ENCODE data around the gene SIGLEC9.
A peak's percentile ranks its signal among the peaks of the same experiment; 100 is the strongest.
"Not testable (repeated sequence)": the region's sequence is repeated elsewhere in the genome, so short reads cannot be mapped to it uniquely, and the experiment has no call there.

SIGLEC9 gene

GRCh38 chr19:51142119-51142518 lies 17.4 kb downstream of the SIGLEC9 start, which contains the start of gene SIGLEC7:
Gene SIGLEC7, plus strand, starts transcription at chr19:51142301. Its CDS starts 69 bp downstream, at chr19:51142370.
- Mint-ChIP-seq H3K27ac (peak within 1 kb of the TSS; percentile 82), H3K36me3 (no peaks in the 10 kb centered on the region), H3K9me3 (no peaks in the 10 kb centered on the region), H3K4me1 (peaks cover 35% of the 10 kb centered on the region), H3K4me3 (peak within 1 kb of the TSS; percentile 45)
- DNase-seq (ENCODE audit: low spot score in 2 of 2) (no peak), ATAC-seq (peak; percentile 24)

DNA sequence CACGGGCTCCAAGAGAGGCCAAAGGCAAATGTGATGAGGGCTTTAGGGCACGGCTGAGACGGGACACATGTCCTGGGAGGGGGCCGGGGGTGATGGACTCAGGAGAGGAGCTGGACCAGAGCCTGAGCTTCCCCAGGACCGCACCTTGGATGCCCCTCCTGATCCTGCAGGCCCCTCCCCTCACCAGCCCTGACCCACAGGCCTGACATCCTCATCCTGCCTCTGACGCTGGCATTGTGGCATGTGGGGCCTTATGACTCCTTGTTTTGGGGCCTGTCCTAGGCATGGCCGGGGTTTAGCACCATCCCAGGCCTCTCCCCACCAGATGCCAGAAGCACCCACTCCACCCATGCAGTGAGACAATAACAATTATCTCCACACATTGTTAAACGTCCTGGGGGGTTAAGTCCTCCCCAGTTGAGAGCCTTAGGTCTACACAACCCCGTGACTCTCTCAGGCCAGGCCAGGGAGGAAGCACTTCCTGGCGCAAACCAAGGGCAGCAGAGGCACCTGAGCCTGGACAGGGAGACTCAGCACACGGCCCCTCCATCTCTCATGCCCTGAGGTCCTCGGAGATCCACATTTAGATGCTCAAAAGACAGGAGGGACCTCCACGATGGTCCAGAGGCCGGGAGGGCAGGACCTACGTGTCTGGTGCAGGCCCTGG lies 18.2 kb downstream of the SIGLEC9 start:
- peak overlapping the region; percentile 45 for H3K4me3 Mint-ChIP-seq
- H3K4me1 Mint-ChIP-seq, result peaks cover 33% of the 10 kb centered on the region

DNA sequence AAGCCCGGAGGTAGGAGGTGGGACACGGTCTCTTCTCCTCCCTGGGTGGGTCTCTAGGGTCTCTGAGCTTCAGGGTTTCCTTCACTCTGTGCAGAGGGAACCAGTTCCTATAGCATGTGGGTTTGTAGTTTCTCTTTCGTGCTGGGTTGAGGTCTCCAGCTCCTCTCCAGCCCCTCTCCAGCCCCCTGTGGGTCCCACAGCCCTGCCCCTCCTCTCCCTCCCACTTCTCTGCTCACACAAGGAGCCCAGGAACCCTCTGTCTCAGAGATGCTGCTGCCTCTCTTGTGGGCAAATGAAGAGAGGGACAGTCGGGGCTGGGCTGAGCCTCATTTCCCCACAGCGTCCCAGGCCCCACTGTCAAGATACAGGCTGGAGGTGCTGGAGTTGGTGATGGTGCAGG lies 18.8 kb downstream of the SIGLEC9 start:
- DNase-seq (ENCODE audit: low spot score in 2 of 2), result no peak
- ATAC-seq, result no peak
- no peaks in the 10 kb centered on the region for H3K36me3 Mint-ChIP-seq
- H3K27ac Mint-ChIP-seq, result peak overlapping the region; percentile 65
- no peaks in the 10 kb centered on the region for H3K9me3 Mint-ChIP-seq
- H3K4me3 Mint-ChIP-seq, result peak overlapping the region; percentile 45
- H3K4me1 Mint-ChIP-seq, result peaks cover 31% of the 10 kb centered on the region

More for the DNA sequence above, 18.2 kb downstream of the SIGLEC9 start:
- H3K36me3 Mint-ChIP-seq; DNase-seq (ENCODE audit: low spot score in 2 of 2); H3K9me3 Mint-ChIP-seq: not testable (repeated sequence)
- ATAC-seq, result peak; percentile 45
- peak overlapping the region; percentile 82 for H3K27ac Mint-ChIP-seq

DNA sequence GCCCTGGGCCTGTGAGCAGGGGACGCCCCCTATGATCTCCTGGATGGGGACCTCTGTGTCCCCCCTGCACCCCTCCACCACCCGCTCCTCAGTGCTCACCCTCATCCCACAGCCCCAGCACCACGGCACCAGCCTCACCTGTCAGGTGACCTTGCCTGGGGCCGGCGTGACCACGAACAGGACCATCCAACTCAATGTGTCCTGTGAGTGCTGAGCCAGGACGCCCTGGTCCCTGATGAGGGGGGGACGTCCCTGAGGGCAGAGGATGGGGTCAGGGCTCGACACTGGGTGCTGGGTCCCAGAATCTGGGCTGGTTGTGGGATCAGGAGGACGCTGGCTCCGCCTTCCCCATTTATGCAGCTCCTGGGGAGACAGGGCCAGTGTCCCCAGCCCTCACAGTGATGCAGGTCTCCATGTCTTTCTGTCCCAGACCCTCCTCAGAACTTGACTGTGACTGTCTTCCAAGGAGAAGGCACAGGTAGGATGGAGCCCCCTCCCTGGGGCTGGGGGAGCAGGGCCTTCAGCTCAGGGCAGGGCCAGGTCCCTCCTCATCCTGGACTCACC lies 19.9 kb downstream of the SIGLEC9 start:
- peaks cover 21% of the 10 kb centered on the region for H3K4me1 Mint-ChIP-seq
- H3K27ac Mint-ChIP-seq, result peak overlapping the region; percentile 84
- no peak overlapping the region for H3K4me3 Mint-ChIP-seq
- H3K36me3 Mint-ChIP-seq, result no peaks in the 10 kb centered on the region
- no peaks in the 10 kb centered on the region for H3K9me3 Mint-ChIP-seq
- DNase-seq (ENCODE audit: low spot score in 2 of 2) (no peak), ATAC-seq (no peak)

- DNase-seq (ENCODE audit: low spot score in 2 of 2) (no peak), ATAC-seq (no peak)
- peaks cover 25% of the 10 kb centered on the region for H3K4me1 Mint-ChIP-seq
- H3K36me3 Mint-ChIP-seq, result no peaks in the 10 kb centered on the region
- H3K4me3 Mint-ChIP-seq, result no peak overlapping the region
- H3K27ac Mint-ChIP-seq, result no peak overlapping the region
- no peaks in the 10 kb centered on the region for H3K9me3 Mint-ChIP-seq
These were observed 21.3 kb downstream of the SIGLEC9 start for GRCh38 chr19:51145916-51146493.

DNA sequence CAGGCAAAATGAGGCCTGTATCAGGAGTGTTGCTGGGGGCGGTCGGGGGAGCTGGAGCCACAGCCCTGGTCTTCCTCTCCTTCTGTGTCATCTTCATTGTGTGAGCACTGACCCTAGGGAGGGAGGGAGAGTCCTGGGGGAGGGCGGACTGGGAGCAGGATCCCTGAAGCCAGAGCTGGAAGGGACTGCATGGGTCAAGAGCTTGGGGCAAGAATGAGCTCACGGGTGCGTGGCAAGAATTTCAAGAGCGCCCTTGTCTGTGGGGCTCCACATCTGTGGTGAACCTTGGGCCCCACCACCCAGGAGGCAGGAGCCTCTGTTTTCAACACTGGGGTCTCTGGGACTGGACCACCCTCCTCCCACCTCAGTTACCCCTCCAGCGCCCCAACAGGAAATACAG lies 22.0 kb downstream of the SIGLEC9 start:
- Mint-ChIP-seq H3K36me3 (no peaks in the 10 kb centered on the region), H3K9me3 (no peaks in the 10 kb centered on the region), H3K4me1 (peaks cover 26% of the 10 kb centered on the region), H3K27ac (peak overlapping the region; percentile 6), H3K4me3 (no peak overlapping the region)
- no peak for ATAC-seq
- no peak for DNase-seq (ENCODE audit: low spot score in 2 of 2)

GRCh38 chr19:51147663-51148062 lies 23.0 kb downstream of the SIGLEC9 start:
- ATAC-seq (no peak), DNase-seq (ENCODE audit: low spot score in 2 of 2) (no peak)
- Mint-ChIP-seq H3K4me1 (peaks cover 21% of the 10 kb centered on the region), H3K36me3 (no peaks in the 10 kb centered on the region), H3K9me3 (no peaks in the 10 kb centered on the region), H3K27ac (peak overlapping the region; percentile 6), H3K4me3 (no peak overlapping the region)

DNA sequence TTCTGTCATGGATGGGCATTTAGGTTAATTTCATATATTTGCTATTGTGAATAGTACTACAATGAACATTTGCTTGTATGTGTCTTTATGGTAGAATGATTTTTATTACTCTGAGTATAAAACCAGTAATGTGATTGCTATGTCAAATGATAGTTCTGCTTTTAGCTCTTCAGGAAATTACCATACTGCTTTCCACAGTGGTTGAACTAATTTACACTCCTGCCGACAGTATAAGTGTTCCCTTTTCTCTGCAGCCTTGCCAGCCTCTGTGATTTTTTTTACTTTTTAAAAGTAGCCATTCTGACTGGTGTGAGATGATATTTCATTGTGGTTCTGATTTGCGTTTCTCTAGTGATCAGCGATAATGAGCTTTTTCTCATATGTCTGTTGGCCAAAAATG lies 23.9 kb downstream of the SIGLEC9 start:
- Mint-ChIP-seq H3K9me3 (no peaks in the 10 kb centered on the region), H3K4me3 (no peak overlapping the region), H3K36me3 (no peaks in the 10 kb centered on the region), H3K4me1 (peaks cover 20% of the 10 kb centered on the region), H3K27ac (no peak overlapping the region)
- no peak for ATAC-seq
- no peak for DNase-seq (ENCODE audit: low spot score in 2 of 2)

GRCh38 chr19:51150627-51151026 lies 25.9 kb downstream of the SIGLEC9 start:
- ATAC-seq, result no peak
- no peaks in the 10 kb centered on the region for H3K36me3 Mint-ChIP-seq
- H3K4me3 Mint-ChIP-seq, result no peak overlapping the region
- H3K27ac Mint-ChIP-seq, result no peak overlapping the region
- H3K4me1 Mint-ChIP-seq, result peaks cover 16% of the 10 kb centered on the region
- H3K9me3 Mint-ChIP-seq, result no peaks in the 10 kb centered on the region
- DNase-seq (ENCODE audit: low spot score in 2 of 2), result no peak

DNA sequence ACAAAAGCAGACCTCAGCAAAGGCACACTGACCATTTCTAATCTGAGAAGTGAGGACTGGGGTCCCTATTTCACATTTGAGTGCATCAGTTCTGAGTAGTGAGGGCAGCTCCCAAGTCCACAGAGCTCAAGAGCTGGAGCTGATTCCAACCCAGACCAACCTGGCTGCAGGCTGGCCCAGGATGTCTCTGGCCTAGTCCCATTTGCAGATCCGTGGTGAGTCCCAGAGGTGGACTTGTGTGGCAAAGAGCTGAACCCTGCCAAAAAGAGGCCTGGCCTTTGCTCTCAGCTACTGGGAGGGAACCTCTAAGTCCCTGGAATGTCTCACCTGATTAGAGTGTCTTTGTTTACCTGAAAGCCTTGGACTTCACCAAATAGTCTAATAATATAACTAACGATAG lies 32.0 kb downstream of the SIGLEC9 start:
- no peak overlapping the region for H3K27ac Mint-ChIP-seq
- peaks cover 17% of the 10 kb centered on the region for H3K4me1 Mint-ChIP-seq
- no peaks in the 10 kb centered on the region for H3K9me3 Mint-ChIP-seq

GRCh38 chr19:51157265-51157664 lies 32.6 kb downstream of the SIGLEC9 start:
- ATAC-seq (peak; percentile 25), DNase-seq (ENCODE audit: low spot score in 2 of 2) (no peak)
- Mint-ChIP-seq H3K4me3 (no peak overlapping the region), H3K9me3 (no peaks in the 10 kb centered on the region), H3K27ac (no peak overlapping the region), H3K36me3 (no peaks in the 10 kb centered on the region), H3K4me1 (peaks cover 17% of the 10 kb centered on the region)

More for the DNA sequence above, 32.0 kb downstream of the SIGLEC9 start:
- no peak overlapping the region for H3K4me3 Mint-ChIP-seq
- ATAC-seq, result no peak
- no peaks in the 10 kb centered on the region for H3K36me3 Mint-ChIP-seq
- DNase-seq (ENCODE audit: low spot score in 2 of 2), result no peak

GRCh38 chr19:51158474-51159129 lies 33.9 kb downstream of the SIGLEC9 start:
- no peaks in the 10 kb centered on the region for H3K36me3 Mint-ChIP-seq
- no peaks in the 10 kb centered on the region for H3K9me3 Mint-ChIP-seq
- H3K27ac Mint-ChIP-seq, result peak overlapping the region; percentile 29
- peaks cover 17% of the 10 kb centered on the region for H3K4me1 Mint-ChIP-seq
- ATAC-seq (peak; percentile 72), DNase-seq (ENCODE audit: low spot score in 2 of 2) (peak; percentile 78 to 89)
- no peak overlapping the region for H3K4me3 Mint-ChIP-seq

DNA sequence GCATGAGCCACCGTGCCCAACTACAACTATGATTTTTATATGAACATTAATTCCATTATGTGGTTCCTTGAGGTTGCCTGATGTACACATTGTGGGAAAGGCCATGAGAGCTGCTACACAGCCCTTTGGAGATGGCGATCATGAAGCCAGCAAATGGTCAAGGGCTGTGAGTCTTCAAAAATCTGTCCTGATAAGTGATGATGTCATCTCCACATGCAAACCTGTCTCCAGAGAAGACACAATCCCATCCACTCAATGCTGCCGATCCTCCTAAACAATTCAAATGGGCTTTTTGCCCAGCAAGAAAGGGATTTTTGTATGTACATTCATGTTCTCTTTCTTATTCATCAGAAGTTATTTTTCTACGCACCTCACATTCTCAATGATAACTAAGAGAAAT lies 35.0 kb downstream of the SIGLEC9 start:
- no peak for DNase-seq (ENCODE audit: low spot score in 2 of 2)
- Mint-ChIP-seq H3K27ac (no peak overlapping the region), H3K4me3 (no peak overlapping the region), H3K4me1 (peaks cover 22% of the 10 kb centered on the region), H3K9me3 (no peaks in the 10 kb centered on the region), H3K36me3 (no peaks in the 10 kb centered on the region)
- ATAC-seq, result no peak

DNA sequence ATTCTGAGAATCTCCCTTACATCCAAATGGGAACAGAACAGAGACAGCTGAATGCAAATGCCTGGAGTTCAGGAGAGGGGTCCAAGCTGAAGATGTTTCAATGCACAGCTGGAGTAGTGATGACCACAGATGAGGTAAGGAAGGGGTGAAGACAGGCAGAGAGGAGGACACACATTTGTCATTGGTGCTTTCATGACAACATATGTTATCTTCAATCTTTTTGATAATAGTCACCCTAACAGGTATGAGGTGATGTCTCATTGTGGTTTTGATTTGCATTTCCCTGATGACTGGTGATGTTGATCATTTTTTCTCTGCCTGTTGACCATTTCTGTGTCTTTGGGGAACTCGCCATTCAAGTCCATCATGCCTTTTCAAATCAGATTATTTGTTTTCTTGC lies 36.6 kb downstream of the SIGLEC9 start:
- Mint-ChIP-seq H3K27ac (no peak overlapping the region), H3K9me3 (no peaks in the 10 kb centered on the region), H3K4me1 (peaks cover 22% of the 10 kb centered on the region), H3K36me3 (no peaks in the 10 kb centered on the region), H3K4me3 (no peak overlapping the region)
- DNase-seq (ENCODE audit: low spot score in 2 of 2) (no peak), ATAC-seq (peak; percentile 84)

DNA sequence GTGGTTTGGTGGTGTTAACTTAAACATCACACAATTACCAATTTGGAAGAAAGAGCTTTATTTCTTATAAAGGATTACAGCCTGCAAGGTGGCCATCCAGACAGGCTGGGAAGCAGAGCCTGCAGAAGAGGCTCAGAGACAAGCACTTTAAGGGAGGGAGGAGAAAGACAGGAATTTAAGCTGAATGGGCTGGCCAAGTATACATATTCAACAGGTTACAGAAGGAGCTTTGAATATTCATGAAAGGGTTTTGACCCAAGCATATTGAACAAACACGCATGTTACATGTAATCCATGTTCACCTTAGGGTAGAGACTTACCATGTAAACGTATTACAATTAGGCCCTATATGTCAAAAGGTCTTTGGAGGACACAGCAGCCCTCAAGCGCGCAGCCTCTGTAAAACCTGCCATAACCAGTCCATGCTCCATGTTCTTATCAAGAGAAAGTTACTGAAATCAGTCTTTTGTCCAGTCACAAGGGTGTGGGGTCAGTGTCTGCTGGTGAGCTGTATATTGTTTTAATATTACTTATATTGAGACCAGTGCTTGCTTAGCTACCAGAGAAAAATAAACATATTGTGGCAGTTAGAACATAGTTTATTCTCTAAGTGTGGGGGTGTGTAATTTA lies 37.3 kb downstream of the SIGLEC9 start:
- Mint-ChIP-seq H3K36me3 (no peaks in the 10 kb centered on the region), H3K4me3 (no peak overlapping the region), H3K9me3 (no peaks in the 10 kb centered on the region), H3K27ac (no peak overlapping the region), H3K4me1 (peaks cover 28% of the 10 kb centered on the region)
- ATAC-seq (no peak), DNase-seq (ENCODE audit: low spot score in 2 of 2) (no peak)

All from stimulated activated effector memory CD8-positive, alpha-beta T cell treated with anti-CD3 and anti-CD28 coated beads, Interleukin-12 subunit alpha, Interleukin-12 subunit beta, amount 100 ng/mL, for 72 hours (primary cell).